AG10803 (cell line): ENCODE data around the gene ARFGAP2.
A peak's percentile ranks its signal among the peaks of the same experiment; 100 is the strongest.

Experiments used
- DNase-seq: peaks from one replicate; pipeline ENCODE4 v3.0.0; 2010; ENCODE audit warnings: low read depth
- H3K4me3 ChIP-seq: 2 replicates; pipeline ENCODE4 v1.5.1; 2011; ENCODE audit warnings: mild to moderate bottlenecking, low read length, control low read depth
- TF ChIP-seq, protein P1 (sequence below): conservative IDR thresholded peaks from 2 replicates; pipeline ENCODE4 v1.5.1; 2011; ENCODE audit warnings: mild to moderate bottlenecking, low read length, control low read depth, inconsistent platforms

Gene ARFGAP2

DNA sequence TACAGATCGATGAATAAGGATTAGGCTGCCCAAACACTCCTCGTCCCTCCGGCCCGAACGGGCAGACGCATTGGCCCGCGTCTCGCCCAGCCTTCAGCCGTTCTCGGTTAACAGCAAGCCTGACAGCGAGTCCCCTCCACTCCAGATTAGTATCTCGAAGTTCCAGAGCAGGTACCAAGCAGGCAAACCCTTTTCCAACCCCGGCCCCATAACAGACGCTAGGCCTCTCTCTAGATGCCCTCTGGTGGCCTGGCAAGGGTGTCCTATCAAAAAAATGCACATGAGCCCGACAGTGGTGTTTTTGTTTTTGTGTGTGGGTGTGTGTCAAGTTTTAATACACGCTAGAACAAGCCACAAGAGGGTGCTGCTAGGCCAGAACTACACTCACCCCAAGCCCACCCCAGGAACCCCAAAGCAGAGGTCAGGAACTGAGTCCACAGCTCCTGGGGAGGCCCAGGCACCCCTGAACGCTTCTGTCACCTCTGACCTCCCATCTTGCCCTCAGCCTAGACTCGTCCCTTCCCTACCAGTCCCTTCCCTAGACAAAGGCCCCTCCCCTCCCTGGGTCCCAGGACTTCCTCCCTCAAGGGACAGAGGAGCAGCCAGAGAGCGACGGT, 658 bp upstream of the ARFGAP2 start:
- peak; percentile 85 for DNase-seq
- TF ChIP-seq, protein P1, sequence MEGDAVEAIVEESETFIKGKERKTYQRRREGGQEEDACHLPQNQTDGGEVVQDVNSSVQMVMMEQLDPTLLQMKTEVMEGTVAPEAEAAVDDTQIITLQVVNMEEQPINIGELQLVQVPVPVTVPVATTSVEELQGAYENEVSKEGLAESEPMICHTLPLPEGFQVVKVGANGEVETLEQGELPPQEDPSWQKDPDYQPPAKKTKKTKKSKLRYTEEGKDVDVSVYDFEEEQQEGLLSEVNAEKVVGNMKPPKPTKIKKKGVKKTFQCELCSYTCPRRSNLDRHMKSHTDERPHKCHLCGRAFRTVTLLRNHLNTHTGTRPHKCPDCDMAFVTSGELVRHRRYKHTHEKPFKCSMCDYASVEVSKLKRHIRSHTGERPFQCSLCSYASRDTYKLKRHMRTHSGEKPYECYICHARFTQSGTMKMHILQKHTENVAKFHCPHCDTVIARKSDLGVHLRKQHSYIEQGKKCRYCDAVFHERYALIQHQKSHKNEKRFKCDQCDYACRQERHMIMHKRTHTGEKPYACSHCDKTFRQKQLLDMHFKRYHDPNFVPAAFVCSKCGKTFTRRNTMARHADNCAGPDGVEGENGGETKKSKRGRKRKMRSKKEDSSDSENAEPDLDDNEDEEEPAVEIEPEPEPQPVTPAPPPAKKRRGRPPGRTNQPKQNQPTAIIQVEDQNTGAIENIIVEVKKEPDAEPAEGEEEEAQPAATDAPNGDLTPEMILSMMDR = peak; percentile 70
- H3K4me3 ChIP-seq = peak overlapping the region; percentile 71

DNA sequence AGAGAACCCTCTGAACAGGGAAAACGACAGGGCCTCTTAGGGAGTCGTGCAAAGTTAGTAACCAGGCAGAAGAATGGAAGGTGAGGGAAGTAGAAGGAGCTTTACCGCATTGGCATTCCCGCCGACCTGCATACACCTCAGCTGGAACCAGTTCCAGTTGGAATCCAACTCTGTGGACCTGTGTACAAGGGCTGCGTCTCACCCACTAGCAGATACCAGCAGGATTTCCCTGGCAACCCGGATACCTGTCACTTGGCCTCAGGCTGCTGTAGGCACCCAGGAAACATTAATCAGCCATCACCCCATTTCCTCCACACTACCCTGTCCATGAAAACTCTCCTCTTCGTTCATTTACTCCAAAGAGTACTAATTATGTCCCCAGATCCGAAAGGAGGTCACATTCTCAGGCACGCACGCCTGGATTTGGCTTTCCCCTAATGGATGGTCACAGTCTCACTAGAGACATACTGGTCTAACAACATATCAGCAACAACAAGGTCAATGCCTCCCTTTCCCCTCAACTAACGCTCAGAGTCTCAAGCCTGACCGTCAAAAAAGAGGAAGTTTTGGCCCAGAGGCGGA, 842 bp downstream of the ARFGAP2 start:
- DNase-seq = no peak
- peak overlapping the region; percentile 98 for H3K4me3 ChIP-seq
- TF ChIP-seq, protein P1 = no peak

DNA sequence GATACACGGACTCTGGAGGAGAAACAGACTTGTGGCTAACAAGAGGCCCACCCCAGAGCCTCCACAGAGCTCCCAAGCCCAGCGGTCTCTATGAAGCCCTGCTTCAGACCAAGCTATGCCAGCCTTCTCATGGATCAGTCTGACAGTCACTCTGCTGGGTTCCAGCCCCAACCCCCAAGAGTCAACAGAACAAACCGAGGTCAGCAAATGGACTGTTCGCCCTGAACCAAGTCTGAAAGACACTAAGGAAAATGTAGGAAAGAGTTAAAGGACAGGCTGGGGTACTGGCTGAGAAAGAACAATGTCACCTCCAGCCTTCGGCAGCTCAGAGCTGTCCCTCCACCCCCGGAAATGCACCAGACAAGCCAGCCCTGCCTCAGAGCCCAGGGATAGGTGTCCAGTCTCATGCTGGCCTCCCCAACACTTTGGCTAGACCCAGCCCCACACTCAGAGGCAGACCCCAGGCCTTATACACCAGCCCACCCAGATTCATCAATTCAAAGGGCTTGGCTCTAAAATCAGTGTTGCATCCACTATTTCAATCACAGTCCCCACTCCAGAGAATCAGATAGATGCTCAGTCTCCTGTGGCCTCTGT, 3.8 kb downstream of the ARFGAP2 start:
- no peak overlapping the region for H3K4me3 ChIP-seq
- DNase-seq = no peak
- TF ChIP-seq, protein P1 = no peak

DNA sequence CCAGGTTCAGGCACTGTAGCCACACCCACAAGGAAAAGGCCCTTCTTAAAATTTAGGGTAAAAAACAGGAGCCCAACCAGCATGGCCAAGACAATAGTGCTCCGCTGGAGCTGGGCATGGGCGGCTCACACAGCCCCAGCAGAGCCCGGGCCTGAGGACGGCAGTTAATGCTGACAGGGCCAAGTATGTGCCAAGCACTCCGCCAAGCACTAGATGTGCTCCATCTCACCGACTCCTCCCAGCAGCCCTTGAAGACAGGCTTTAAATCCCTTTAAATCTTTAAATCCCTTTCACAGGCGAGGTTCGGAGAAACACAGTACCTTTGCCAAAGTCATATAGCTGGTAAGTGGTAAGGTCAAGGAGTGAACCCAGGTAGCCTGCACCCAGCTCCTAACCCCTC, 4.8 kb downstream of the ARFGAP2 start:
- TF ChIP-seq, protein P1 = no peak
- no peak for DNase-seq

DNA sequence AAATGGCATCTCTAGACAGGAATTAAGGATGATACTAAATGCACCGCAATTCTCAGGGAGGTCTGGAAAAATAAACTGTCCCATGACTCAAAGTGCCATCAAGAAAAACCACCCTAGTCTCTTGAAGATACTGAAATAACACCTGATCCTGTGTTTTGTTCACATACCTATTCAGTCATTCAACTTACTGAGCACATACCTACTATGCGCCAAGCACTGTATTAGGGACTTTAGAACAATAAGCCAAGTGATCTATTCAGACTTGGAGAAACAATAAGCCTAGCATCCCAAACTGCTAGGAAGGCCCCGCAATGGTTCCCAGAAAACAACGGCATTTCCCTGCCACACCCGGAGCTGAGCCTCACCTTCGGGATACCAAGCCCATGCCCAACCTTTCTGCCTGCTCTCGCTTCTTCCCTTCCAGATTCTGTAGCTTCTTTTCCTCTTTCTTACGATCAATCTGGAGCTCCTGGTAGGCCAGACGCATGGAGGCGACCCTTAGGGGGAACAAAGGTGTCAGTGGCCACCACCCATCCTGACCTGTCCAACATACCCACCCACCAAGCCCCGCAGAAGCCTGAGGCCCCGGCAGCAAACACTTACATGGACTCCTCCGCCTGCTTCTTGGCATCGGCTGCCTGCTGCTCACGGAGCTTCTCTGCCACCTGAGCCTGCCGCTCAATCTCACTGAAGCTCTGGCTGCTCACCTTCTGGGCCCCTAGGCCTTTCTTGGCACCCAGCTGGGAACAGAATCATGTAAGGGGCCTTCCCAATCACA, 5.4 kb downstream of the ARFGAP2 start:
- TF ChIP-seq, protein P1 = no peak
- DNase-seq = no peak
- no peak overlapping the region for H3K4me3 ChIP-seq

More for the DNA sequence above, 4.8 kb downstream of the ARFGAP2 start:
- no peak overlapping the region for H3K4me3 ChIP-seq

DNA sequence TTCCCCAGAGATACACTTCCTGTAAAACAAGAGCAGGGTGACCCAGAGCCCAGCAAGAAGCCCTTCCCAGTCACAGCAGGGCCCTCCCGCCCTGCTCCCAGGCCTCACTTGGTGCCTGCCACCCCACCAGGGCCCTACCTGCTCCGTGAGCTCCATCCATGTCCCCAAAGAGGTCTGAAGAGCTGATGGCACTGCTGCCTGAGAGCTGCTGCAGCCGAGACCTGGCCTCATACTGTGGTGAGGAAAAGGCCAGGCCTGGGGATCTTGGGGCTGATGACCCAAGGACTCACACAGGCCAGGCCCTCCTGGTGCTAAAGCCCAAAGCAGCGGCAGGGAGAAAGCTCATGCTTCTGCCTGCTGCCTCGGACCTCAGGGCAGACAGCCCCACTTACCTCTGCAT, 10.3 kb downstream of the ARFGAP2 start:
- no peak overlapping the region for H3K4me3 ChIP-seq
- TF ChIP-seq, protein P1 = no peak
- no peak for DNase-seq
